ENCODE measurements around the gene FRA10AC1. TPM values are rescaled to one million over a fixed set of nuclear protein-coding genes. Genes with fewer than 3 reads are reported as not detected.
"Not testable (repeated sequence)": the region's sequence is repeated elsewhere in the genome, so short reads cannot be mapped to it uniquely, and the experiment has no call there.

Gene FRA10AC1
- total RNA-seq, 1 donor from 2014 or later = 18.8 TPM

DNA sequence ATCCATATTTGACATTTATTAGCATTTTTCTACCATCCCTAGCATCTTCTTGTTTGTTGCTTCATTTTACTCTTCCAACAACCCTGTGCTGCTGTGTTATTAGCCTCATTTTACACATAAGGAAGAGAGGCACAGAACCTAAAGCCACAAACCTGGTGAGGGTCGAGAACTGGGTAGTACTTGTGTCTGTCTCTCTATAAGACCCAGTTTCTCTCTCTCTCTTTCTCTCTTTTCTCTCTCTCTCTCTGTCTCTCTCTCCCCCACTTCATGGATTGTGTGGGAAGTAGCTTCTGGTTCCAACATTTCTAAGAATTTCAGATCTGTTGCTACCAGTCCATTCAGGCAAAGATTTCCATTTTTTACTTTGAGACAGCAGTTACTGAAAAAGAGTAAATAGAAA, 1.4 kb upstream of the FRA10AC1 start:
- FAIRE-seq = no peak
- no peak for DNase-seq (ENCODE audit: low spot score in 2 of 2)

DNA sequence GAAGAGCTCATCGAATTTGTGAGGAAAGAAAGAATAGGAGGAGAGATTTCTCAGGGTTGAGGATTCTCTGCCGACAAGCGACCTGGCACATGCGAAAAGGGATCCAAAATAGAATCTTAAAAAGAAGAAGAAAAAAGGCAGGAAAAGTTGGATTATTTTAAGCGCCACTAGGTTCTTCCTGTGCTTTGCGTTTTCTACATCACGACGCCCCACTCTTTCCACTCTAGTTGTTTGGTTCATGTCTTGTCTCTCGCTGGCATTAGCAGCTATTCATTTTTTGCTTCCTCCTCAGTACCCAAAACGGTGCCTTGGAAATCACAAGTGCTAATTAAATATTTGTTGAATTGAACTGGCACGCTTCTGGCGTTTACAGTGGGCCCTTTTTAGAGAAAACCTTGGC, 674 bp upstream of the FRA10AC1 start:
- DNase-seq (ENCODE audit: low spot score in 2 of 2) (peak in 1 of 2 donors; percentile 31), FAIRE-seq (no peak)

DNA sequence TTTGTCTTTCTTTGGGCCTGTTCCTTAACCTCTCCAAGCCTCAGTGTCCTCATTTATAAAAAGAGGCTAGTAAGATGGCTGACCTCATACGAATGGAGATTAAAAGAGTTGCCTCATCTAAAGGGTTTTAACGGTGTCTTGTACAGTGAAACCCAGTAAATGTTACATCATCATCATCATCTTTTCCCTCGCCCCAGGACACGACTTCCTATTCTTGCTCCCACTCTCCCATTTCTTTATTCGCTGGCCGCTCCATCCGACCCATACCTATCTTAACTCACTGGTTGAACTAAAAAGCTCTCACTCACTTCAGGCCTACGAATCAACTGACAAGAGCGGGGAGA, 554 bp downstream of the FRA10AC1 start:
- DNase-seq (ENCODE audit: low spot score in 2 of 2) (peak in 1 of 2 donors; percentile 16), FAIRE-seq (no peak)

DNA sequence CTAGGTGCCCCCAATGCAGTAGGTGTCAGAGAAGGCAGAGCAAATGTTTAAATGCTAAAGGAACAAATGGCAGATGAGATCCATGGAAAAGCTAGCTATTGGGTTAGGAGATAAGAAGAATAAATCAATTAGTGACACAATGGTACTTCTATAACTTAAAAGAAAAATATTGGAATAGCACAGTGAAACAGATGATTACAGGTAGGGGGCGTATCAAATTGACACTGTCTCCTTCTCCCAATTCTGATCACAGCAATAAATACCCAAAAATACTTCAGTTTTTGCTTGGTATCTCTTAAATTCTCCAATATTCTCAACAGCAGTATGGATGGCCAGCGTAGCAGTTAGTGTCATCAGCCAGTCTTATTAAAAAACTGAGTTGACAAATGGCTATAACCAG, 5.2 kb downstream of the FRA10AC1 start:
- FAIRE-seq = no peak
- DNase-seq (ENCODE audit: low spot score in 2 of 2) = no peak

DNA sequence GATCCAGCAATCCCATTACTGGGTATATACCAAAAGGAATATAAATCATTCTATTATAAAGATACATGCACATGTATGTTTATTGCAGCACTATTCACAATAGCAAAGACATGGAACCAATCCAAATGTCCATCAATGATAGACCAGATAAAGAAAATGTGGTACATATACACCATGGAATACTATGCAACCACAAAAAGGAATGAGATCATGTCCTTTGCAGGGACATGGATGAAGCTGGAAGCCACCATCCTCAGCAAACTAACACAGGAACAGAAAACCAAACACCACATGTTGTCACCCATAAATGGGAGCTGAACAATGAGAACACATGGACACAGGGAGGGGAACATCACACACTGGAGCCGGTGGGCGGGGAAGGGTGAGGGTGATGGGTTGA, 5.8 kb downstream of the FRA10AC1 start:
- not testable (repeated sequence) for DNase-seq (ENCODE audit: low spot score in 2 of 2); FAIRE-seq

DNA sequence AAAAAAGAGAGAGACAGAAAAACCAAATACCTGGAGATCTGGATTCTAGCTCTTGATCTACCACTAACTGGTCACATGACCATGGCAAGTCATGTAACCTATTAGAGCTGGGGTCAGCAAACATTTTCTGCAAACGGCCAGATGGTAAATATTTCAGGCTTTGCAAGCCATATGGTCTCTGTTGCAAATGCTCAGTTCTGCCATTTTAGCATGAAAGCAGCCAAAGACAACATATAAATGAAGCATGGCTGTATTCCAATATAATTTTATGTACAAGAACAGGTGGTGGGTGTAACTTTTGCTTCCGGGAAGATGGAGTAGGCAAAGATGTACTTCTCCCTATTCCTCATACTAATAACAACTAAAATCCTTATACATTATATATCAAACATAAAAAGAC, 6.7 kb downstream of the FRA10AC1 start:
- DNase-seq (ENCODE audit: low spot score in 2 of 2) (no peak), FAIRE-seq (no peak)

DNA sequence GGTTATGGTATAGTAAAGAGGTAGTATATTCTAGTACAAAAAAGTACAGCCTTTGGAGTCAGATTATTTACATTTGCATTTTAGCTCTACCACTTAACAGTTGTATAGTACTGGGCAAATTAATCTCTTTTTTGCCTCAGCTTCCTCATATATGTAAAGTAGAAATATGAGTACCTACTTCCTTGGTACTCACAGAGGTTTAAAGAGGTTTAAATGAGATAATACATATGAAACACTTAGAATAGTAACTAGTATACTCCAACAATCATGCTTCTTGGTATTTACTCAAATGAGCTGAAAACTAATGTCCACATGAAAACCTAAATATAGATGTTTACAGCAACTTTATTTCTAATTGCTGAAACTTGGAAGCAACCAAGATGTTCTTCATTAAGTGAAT, 14.7 kb downstream of the FRA10AC1 start:
- FAIRE-seq = no peak
- DNase-seq (ENCODE audit: low spot score in 2 of 2) = no peak

DNA sequence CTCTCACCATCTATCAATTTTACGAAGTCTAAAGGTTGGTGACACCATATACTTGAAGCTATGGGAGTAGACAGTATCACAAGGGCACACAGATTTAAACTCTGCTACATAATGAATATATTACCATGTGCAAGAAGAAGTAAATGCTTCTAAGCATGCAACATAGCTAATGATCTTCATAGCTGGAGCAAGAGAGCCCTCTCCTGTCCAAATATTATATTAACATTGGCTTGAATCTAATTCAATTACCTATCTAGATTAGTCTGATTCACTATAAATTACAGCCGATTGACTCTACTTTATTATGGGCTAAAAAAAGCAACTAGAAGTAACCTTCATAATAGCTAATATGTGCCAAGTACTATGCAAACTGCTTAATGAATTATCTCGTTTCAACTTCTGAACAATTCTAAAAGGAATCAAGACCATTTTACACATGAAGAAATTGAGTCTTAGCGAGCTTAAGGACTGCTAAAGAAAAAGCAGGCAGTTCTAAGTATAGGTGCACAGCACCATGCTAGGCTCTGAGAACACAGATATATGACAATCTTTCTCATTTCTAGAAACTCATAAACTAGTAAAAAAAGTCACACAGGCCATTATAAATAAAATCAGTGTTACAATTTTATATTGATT, 21.9 kb downstream of the FRA10AC1 start:
- FAIRE-seq = no peak
- DNase-seq (ENCODE audit: low spot score in 2 of 2) = peak in 1 of 2 donors; percentile 7

DNA sequence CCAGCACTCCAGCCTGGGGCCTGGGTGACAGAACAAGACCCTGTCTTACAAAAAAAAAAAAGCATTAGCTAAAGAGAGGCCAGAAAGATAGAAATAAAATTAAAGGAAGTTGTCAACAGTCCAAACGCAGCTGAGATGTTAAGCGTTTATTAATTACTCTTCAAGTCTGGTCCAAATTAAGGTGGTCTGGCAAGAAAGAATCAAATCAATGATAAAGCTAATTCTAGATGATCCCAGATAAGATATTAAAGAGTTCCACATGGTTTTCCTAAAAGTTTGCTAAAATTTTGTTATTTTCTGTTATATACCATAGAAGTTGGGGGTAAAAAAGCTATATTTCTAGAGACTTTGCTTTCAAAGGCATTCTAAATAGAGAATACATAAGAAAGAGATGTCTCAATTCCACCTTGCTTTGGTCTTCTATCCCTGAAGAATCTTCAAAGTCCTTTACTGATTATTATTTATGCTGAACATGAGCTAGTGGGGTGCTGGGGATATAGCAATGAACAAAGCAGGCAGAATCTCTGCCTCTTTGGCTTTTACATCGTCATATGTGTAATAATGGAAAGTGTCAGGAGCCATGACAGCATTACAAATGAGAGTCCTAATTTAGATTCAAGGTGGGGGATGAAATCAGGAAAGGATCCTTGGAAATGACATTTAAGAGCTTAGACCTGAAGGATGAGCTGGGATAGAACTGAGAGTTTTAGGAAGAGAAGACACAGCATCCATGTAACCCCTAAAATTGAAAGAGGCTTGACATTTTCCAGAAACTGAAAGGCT, 23.4 kb downstream of the FRA10AC1 start:
- DNase-seq (ENCODE audit: low spot score in 2 of 2) = no peak
- FAIRE-seq = no peak

DNA sequence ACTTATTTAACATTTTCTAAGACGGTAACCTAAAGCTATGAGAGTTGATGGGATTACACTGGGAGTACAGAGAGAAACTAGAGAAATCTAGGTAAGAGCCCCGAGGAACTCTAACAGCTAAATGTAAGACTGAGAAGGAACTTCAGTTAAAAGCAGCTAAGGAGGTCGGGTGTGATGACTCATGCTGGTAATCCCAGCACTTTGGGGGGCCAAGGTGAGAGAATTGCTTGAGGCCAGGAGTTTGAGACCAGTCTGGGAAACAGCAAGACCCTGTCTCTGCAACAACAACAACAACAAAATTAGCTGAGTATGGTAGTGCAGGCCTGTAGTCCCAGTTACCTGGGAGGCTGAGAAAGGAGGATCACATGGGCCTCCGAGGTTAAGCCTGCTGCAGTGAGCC, 24.0 kb downstream of the FRA10AC1 start:
- DNase-seq (ENCODE audit: low spot score in 2 of 2) (no peak), FAIRE-seq (no peak)

DNA sequence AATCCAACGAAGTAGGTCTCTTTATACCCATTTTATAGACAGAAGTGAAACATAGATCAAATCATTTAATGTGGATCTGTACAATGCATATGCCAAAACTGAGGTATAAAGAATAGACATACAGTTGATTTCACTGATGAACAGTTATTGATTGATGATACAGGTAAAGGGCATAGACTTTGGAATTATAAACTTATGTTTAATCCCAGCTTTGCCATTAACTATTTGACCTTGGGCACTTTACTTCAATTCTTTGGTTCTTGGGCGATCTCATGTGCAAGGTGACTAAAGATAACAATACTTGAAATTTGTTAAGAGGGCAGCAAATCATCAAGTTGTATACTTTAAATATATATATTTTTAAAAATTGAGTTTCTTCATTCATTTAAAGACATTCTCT, 28.6 kb downstream of the FRA10AC1 start:
- no peak for FAIRE-seq
- no peak for DNase-seq (ENCODE audit: low spot score in 2 of 2)

DNA sequence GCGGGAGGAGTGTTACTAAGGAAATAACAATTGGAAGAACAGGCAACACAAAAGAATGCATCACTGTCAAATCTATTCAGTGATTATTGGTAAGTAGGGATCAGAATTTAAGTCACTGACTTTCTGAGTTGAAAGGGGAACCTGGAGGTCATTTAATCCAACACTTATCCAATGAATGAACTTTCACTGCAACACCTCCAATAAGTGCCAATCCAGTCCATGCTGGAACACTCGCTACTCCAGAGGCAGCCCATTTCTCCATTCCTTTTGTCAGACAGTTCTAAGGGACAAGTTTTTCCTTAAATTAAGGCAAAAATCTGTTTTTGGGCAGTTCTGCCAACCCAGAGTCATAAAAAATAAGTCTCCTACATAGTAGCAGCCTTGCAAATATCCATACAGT, 29.5 kb downstream of the FRA10AC1 start:
- no peak for FAIRE-seq
- no peak for DNase-seq (ENCODE audit: low spot score in 2 of 2)

DNA sequence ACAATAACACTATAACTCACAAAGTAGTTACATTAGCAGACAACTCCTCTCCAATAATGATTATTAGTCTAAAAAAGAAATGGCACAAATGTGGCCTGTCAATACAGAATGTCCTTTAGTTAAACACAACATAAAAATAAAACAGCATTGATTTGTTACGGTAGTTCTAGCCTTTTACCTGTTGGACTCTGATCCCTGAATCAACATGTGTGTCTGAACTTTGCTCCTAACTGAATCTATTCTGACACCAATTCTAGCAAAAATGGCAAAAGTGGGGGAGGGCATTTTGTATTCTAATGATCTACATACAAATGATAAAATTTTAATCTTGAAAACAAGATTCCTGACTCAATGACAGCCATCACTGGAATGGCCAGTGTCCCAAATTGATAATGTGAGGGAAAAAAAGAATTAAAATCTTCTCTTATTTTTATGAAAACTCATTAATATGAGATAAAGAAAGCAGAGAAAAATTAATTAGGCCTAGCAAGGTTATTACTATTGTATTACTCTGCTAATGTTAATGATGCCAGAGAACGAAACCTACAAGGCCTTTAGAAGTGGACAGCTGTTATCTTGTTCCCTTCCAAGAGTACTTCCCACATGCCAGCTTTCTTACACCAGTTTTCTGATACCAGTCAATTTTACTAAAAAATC, 30.2 kb downstream of the FRA10AC1 start:
- DNase-seq (ENCODE audit: low spot score in 2 of 2) (no peak), FAIRE-seq (no peak)

DNA sequence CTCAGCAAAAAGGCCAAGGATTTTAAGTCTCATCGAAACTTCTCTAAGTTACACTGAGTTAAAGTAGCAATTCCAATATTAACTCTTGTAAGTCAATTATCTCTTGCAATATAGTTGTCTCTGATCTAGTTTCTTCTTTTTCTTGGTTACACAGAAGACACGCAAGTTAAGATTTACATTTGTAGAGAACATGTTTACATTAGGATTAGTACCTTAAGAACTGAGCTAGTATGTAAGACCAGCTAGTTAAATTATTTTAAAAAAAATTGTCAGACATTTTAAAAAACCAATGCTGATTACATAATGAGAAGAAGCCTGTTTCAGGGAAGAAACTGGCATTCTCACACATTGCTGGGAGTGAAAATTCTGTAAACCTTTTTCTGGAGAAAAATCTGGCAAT, 31.4 kb downstream of the FRA10AC1 start:
- FAIRE-seq (no peak), DNase-seq (ENCODE audit: low spot score in 2 of 2) (no peak)

DNA sequence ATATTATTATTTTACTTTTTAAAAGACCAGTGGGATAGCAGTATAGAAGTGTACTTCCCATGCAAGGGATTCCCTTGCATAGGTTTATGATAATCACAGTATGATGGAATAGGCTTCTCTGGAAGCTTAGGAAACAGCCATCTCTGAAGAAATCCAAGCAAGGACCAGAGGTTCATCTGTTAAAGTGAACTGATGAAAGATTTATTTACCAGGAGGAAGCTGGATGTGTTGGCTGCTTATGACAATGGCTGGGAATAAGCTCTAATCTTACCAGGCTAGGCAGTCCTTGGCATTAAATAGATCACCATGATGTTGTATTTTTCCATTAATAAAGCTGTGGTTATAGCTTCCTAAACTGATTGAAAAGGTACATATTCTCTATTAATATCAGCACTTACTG, 32.0 kb downstream of the FRA10AC1 start:
- no peak for DNase-seq (ENCODE audit: low spot score in 2 of 2)
- FAIRE-seq = no peak

DNA sequence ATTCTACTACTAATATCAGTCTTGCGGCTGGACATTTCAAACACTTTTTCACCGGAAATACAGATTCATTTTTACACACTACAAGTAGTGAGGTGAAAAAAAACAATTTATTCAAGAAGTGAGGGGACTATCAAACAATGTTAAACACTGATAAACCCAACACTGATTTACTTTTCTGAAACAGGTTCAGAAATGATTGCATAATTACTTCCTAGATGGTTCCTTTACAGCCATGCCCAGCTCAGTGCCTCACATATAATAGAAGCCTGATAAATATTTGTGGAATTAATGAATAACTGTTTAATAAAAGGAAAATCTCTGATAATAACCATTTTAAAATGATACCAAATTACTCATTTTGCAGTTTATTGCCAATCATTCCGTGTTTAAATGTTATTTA, 34.6 kb downstream of the FRA10AC1 start:
- DNase-seq (ENCODE audit: low spot score in 2 of 2) (no peak), FAIRE-seq (no peak)

DNA sequence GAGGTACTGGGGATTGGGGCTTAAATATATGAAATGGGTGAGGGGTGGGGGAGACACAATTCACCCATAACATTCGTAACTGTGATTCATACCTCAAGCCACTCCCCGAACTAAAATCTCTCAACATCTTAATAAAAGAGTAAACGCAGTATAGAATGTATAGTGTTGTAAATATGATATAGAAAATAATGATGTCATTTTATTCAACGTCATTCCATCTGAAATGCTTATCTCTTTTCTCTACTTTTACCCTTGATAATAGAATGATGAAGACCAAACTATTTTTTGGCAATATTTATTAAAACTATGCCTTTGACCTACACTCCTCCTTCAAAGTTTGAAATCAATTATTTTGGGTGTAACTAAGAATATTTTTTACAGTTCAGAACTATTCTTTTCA, 36.4 kb downstream of the FRA10AC1 start:
- FAIRE-seq = peak; percentile 3
- DNase-seq (ENCODE audit: low spot score in 2 of 2) = no peak

DNA sequence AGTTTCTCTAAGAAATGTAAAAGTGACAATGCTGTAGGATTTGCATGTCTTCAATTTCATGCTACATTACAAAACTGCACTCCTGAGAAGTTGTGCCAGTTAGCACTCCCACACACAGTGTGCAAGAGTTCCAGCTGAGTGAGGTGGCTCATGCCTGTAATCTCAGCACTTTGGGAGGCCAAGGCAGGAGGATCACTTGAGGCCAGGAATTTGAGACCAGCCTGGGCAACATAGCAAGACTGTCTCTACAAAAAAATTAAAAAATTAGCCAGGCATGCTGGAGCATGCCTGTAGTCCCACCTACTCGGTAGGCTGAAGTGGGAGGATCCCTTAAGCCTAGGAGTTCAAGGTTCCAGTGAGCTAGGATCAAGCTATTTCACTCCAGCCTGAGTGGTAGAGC, 44.6 kb downstream of the FRA10AC1 start:
- DNase-seq (ENCODE audit: low spot score in 2 of 2) (no peak), FAIRE-seq (no peak)

DNA sequence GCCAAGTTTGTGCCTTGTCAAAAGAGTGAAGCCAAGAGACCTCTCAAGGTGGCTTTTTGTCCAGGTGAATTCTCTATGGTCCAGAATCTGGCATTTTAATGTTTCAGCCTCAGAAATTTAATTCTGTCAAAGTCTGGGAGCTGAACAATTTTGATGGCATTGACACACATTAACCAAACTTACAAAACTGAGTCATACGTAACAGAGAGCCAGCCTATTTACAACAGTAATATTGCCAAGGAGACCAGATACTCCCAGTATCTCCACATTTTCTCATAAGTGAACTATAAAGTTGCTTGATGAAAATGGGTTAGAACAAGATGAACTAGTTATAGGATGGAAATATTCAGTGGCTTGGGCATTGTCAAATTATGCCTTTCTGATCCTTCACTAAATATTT, 46.2 kb downstream of the FRA10AC1 start:
- FAIRE-seq (no peak), DNase-seq (ENCODE audit: low spot score in 2 of 2) (no peak)

DNA sequence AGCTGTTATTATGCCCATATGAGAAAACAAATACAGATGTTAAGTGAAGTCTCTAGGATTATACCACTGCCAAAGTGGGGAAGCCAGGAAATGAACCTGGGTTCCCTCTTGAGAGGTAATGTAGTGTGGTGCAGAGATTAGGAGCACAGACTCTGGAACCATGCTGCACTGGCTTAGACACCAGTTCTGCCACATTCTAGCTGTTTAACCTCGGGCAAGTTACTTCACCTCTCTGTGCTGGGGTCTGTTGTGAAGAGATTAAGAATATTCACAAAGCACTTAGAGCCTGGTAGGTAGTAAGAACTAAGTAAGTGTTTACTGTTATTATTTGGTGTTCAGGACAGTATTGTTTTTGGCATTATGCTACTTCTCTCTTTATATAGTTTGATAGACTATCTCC, 48.2 kb downstream of the FRA10AC1 start:
- FAIRE-seq = no peak

DNA sequence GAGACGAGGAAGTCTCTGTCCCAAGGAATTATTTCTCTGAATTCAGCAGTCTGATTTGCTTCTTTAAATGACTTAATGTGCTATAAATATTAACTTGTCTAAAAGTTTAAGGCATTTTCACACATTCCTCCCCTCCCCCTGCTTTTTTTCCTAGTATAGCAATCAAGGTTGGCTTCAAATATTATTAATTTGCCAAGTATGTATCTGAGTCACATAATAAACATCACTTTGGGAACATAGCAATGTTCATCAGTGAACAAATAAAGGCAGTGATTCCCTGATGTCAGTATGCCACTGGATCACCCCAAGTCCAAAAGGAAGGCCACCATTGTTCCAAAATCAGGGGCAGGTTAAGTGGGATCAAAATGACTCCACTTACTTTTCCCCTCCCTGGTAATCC, 49.5 kb downstream of the FRA10AC1 start:
- DNase-seq (ENCODE audit: low spot score in 2 of 2) (no peak), FAIRE-seq (no peak)

More for the DNA sequence above, 48.2 kb downstream of the FRA10AC1 start:
- no peak for DNase-seq (ENCODE audit: low spot score in 2 of 2)

DNA sequence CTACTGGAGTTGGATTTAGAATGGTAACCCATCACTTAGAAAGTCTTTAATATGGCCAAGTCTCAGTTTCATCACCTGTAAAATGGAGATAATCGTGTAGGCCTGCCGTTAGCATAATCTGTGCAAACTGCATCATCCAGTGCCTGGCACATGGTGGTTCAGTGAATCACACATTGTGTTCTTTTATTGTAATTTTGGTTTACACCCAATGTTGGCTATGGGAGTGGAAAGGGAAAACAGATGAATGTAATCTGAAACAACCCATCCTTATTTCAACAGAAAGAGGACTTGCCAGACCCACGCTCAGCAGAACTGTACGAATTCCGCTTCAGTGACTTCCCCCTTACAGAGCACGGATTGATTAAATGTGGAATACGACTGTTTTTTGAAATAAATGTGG, 62.6 kb downstream of the FRA10AC1 start:
- DNase-seq (ENCODE audit: low spot score in 2 of 2) (no peak), FAIRE-seq (no peak)

Data from frontal cortex (tissue), 4 donors.